GM10266 (cell line): Measurements from ENCODE around the gene ABCC8.

Source experiments
- DNase-seq: peaks from one replicate; pipeline ENCODE4 v3.0.0; 2012; ENCODE audit errors: extremely low spot score
- TF ChIP-seq, protein P1 (sequence below): IDR thresholded peaks from 2 replicates; pipeline ENCODE4 v1.5.1; 2012; ENCODE audit warnings: mild to moderate bottlenecking, low read depth; ENCODE audit not compliant: control insufficient read depth, insufficient read depth; ENCODE audit errors: missing control alignments

The ABCC8 gene

DNA sequence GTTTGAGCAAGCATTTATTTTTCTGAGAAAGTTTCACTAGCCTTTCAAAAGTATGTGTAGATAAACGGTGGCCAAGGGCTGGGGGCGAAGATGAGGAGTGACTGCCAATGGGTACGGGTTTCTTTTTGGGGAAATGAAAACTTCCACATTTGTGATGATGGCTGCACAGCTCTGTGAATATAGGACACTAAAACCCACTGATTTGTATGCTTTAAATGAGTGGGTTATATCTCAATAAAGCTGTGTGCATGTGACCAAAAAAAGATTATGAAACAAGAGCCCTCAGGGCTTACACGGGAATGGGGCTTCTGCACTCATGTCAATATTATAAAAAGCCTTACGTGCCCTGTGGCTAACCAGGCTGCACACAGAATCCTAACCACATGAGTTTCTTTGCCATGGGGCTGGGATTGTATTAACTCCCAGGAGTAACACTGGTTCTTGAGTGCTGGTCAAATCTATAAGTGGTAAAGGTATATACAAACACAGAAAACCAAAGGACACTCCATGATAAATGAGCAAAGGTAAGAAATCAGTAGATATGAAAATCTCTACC, 31.3 kb downstream of the ABCC8 start:
- TF ChIP-seq, protein P1, sequence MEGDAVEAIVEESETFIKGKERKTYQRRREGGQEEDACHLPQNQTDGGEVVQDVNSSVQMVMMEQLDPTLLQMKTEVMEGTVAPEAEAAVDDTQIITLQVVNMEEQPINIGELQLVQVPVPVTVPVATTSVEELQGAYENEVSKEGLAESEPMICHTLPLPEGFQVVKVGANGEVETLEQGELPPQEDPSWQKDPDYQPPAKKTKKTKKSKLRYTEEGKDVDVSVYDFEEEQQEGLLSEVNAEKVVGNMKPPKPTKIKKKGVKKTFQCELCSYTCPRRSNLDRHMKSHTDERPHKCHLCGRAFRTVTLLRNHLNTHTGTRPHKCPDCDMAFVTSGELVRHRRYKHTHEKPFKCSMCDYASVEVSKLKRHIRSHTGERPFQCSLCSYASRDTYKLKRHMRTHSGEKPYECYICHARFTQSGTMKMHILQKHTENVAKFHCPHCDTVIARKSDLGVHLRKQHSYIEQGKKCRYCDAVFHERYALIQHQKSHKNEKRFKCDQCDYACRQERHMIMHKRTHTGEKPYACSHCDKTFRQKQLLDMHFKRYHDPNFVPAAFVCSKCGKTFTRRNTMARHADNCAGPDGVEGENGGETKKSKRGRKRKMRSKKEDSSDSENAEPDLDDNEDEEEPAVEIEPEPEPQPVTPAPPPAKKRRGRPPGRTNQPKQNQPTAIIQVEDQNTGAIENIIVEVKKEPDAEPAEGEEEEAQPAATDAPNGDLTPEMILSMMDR, result no peak
- no peak for DNase-seq

DNA sequence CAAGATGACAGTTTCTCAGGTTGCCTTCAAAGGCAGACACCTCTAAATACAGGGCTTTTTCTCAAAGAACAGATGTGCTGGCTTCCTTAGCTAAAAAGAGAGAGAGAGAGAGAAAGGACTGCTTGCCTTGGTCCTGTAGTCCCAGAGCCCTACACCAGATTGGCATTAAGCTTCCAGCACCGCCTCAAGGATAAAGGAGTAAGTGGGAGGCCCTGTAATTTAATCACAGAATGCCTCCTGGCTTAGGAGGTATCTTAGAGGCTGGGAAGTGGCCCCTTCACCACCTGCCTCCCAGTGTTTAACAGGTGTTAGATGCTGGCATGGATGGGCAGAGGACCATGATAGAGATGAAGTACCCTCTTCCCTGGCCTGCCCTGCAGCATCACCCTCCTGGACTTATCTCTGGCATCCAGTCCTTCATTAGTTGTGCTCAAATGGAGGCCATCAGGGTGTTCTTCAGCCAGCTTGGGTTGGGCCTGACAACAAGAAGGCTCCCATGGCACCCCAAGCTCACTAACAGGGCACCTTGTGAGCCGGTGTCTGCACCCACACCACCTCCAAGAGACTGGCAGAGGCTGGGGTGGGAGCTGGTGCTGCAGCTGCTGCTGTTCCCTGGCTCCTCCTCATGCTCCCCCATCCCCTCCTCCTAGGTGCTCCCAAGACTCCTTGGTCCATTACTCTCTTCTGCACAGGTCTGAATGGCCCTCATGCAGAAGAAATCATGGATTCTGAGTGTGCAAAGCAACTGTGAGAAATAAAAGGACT, 32.5 kb downstream of the ABCC8 start:
- DNase-seq, result no peak
- TF ChIP-seq, protein P1, result no peak

DNA sequence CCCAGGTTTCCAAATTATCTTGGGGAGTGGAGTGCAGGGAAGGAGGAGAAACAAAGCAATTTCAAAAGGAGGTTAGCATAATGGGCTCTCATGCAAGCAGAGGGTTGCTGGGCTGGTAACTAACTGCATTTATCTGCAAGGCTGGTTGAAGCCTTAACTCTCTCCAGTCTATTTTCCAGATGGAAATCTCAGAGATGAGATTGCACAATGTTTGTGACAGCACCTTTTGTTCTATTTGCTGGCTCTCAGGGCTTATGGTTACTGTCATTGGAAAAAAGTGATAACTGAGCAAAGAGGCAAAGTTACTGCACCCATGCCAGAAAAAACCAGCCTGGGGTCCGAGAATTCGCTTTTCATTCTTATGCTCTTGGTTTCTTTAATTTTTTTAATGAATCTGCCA, 33.2 kb downstream of the ABCC8 start:
- no peak for DNase-seq
- TF ChIP-seq, protein P1, result no peak

DNA sequence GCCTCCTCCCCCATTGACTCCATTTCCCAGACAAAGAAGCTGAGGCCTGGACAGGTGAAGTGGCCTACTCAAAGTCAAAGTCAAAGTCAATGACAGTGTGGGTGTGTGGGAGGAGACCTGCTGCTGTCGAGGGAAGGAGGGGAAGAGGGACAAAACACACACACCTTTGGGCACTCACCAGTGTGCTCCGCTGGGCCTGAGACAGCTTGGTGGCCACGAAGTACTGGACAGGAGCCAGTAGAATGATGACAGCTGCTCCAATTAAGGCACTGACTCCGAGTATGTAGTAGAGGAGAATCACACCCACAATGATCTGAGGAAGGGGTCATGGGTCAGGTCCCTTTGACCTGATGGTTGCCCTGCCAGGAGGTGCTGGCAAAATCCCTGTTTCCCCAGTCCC, 33.6 kb downstream of the ABCC8 start:
- no peak for DNase-seq
- TF ChIP-seq, protein P1, result no peak

DNA sequence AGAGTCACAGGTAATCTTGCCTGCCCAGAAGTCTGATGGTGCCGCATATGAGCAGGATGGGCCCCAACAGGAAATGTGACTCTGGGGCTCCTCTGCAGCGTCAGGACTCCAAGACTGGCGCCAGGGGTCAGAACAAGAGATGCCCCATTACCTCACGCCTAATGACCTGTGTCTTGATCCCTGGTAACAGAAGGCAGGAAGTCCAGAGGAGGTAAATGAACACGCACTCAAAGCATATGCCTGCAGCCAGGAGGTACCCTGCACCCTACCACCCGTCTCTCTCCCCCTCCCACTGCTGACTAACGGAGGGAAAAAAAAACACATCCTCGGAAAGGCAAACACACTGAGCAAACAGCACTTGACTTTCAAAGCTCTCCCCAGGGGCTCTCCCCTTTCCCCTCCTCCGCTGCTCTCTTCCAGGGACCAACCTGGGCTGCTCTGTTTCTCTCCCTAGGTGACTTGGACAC, 37.3 kb downstream of the ABCC8 start:
- DNase-seq, result no peak
- TF ChIP-seq, protein P1, result no peak

DNA sequence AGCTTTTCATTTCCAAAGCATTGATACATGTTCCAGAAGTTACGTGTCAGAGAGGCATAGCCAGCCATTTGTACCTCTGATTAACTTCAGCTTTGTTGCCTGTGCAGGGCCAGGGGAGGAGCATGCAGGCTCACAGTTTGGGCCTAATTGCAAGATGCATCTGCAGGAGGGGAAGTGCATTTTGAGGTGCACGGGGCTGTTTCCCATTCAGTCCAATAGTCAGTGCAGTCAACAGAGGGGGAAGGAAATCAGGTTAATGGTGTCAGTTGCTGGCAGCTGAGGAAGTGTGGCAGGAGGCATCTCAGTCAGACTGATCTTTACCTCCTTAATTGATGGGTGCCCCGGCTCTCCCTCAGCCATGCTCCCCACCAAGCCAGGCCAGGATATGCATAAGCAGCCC, 39.3 kb downstream of the ABCC8 start:
- TF ChIP-seq, protein P1, result no peak

DNA sequence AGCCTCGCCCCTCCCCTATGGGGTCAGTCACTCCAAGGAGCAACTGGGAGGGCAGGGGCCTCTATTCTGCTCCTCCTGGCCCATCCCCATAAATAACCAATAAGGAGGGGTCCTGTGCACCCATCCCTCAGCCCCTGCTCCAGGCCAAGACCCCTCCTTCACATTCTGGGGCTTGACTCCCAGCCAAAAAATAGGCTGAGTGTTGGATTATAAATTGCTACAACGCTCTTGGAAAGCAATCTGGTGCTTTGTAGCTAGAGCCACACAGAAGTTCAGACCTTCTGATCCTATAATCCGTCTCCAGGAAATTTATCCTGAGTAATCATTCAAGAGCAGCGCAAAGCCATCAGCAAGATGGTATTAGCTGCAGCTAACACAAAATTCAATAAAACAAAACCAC, 42.5 kb downstream of the ABCC8 start:
- DNase-seq, result no peak
- TF ChIP-seq, protein P1, result no peak

More for the DNA sequence above, 39.3 kb downstream of the ABCC8 start:
- DNase-seq, result no peak
